ENCODE measurements around the gene CHID1.

- no peak for TF ChIP-seq EZH2 (IDR thresholded peaks at IDR 0.05; ENCODE audit: low read depth)
- no peak; the same call in 1 of the 2 replicates for TF ChIP-seq CTCF (conservative IDR thresholded peaks at IDR 0.05)
These were observed 40.2 kb downstream of the CHID1 start for GRCh38 chr11:870418-870817.

Data from PC-9 (cell line).